ENCODE data around the gene KLHDC4. TPM values are rescaled to one million over a fixed set of nuclear protein-coding genes. Genes with fewer than 3 reads are reported as not detected.

KLHDC4 gene
- total RNA-seq, 1 experiment from 2014 or later, result 36.3 TPM

GRCh38 chr16:87677830-87678229, 88.0 kb downstream of the KLHDC4 start:
- H3K4me3 ChIP-seq (ENCODE audit: low read length), result no peak overlapping the region
- H3K4me2 ChIP-seq (ENCODE audit: low read length), result no peak overlapping the region
- H3K9me2 ChIP-seq (replicated peaks; ENCODE audit: low read length), result no peaks in the 10 kb centered on the region
- ATAC-seq, result no peak
- no peak overlapping the region for H2AFZ ChIP-seq (ENCODE audit: low read length)
- no TSS peak for BruUV-seq (replicated peaks)
- no peaks in the 10 kb centered on the region for H3K4me1 ChIP-seq (ENCODE audit: insufficient read depth, low read length)
- ChIA-PET CTCF (no interaction called here), POLR2A (ENCODE audit: unreplicated experiment) (no interaction called here)
- no peaks in the 10 kb centered on the region for H3F3A ChIP-seq (ENCODE audit: low read length, unreplicated experiment)
- TF ChIP-seq EZH2phosphoT487 (IDR thresholded peaks at IDR 0.05; ENCODE audit: borderline replicate concordance, low read length), result no peak
- TF ChIP-seq CTCF (conservative IDR thresholded peaks at IDR 0.05; ENCODE audit: low read depth, low read length), result no peak
- TF ChIP-seq EZH2 (IDR thresholded peaks at IDR 0.05; ENCODE audit: low read length, unreplicated experiment), result no peak
- no peak overlapping the region for H3K27ac ChIP-seq (ENCODE audit: low read length)
- H3K9me3 ChIP-seq (ENCODE audit: low read length), result no peaks in the 10 kb centered on the region
- no peaks in the 10 kb centered on the region for H4K20me1 ChIP-seq (ENCODE audit: low read length)
- no peaks in the 10 kb centered on the region for H3K27me3 ChIP-seq (ENCODE audit: low read length)
- H3K9ac ChIP-seq (ENCODE audit: low read length), result no peak overlapping the region
- no peak for DNase-seq
- intact Hi-C loops (cut with micrococcal nuclease), result no loop called here
- no peaks in the 10 kb centered on the region for H3K79me2 ChIP-seq (ENCODE audit: low read length)
- H3K36me3 ChIP-seq (ENCODE audit: low read depth, low read length), result no peaks in the 10 kb centered on the region

DNA sequence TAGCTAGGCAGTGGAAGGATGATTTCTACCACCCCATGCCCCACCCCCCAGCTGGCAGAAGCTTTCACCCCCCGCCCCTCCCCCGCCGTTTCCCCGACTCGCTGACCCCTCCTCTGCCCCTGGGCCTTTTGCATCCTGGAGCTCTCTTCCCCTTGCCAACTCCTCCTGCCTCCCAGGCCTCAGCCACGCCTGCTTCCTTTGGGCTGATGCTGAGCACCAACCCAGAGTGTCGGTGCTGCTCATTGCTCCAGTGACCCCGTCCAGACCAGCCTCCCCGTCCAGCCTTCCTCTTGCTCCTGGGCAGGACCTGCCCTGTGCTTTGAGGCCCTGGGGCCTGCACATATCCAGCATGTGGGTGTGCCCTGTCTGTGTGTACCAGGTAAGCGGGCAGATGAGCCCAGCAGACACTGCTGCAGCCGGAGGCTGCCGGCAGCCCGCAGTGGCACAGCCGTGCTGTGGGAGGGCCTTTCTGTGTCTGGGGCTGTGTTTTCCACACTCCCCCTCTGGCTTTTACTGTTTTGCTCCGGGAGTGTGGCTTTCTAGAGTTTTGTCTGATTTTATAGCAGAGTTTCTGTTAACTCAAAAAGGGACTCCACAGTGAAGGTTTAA, 90.6 kb downstream of the KLHDC4 start:
- H3K4me1 ChIP-seq (ENCODE audit: insufficient read depth, low read length), result no peaks in the 10 kb centered on the region
- no peak overlapping the region for H3K4me3 ChIP-seq (ENCODE audit: low read length)
- no peak overlapping the region for H3K4me2 ChIP-seq (ENCODE audit: low read length)
- H3K36me3 ChIP-seq (ENCODE audit: low read depth, low read length), result no peaks in the 10 kb centered on the region
- ATAC-seq (no peak; the same call in 1 of the 2 replicates), DNase-seq (no peak)
- no TSS peak for BruUV-seq (replicated peaks)
- H3K9me3 ChIP-seq (ENCODE audit: low read length), result no peaks in the 10 kb centered on the region
- no peak for TF ChIP-seq CTCF (conservative IDR thresholded peaks at IDR 0.05; ENCODE audit: low read depth, low read length)
- no peak for TF ChIP-seq EZH2phosphoT487 (IDR thresholded peaks at IDR 0.05; ENCODE audit: borderline replicate concordance, low read length)
- no peak for TF ChIP-seq EZH2 (IDR thresholded peaks at IDR 0.05; ENCODE audit: low read length, unreplicated experiment)
- H3K9ac ChIP-seq (ENCODE audit: low read length), result no peak overlapping the region
- H4K20me1 ChIP-seq (ENCODE audit: low read length), result no peaks in the 10 kb centered on the region
- H2AFZ ChIP-seq (ENCODE audit: low read length), result no peak overlapping the region
- no peaks in the 10 kb centered on the region for H3K9me2 ChIP-seq (replicated peaks; ENCODE audit: low read length)
- H3F3A ChIP-seq (ENCODE audit: low read length, unreplicated experiment), result no peaks in the 10 kb centered on the region
- ChIA-PET CTCF (no interaction called here), POLR2A (ENCODE audit: unreplicated experiment) (no interaction called here)
- no peak overlapping the region for H3K27ac ChIP-seq (ENCODE audit: low read length)
- no peaks in the 10 kb centered on the region for H3K79me2 ChIP-seq (ENCODE audit: low read length)
- intact Hi-C loops (cut with micrococcal nuclease), result no loop called here
- H3K27me3 ChIP-seq (ENCODE audit: low read length), result no peaks in the 10 kb centered on the region

DNA sequence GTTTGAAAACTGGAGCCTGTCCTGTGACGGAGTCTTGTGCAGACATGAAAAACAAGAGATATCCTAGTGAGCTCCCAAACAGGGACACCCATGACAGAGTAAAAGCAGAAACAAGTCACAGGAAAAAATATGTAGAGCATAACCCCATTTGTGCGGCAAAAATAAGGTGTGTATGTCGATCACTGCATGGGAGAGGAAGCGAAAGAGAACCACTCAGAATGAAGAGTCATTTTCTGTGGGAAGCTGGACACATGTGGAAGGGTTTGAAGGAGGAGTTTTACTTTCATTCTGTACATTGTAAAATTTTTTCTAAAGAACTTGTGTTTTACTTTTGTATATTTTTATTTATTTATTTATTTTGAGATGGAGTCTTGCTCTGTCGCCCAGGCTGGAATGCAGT, 91.4 kb downstream of the KLHDC4 start:
- BruUV-seq (replicated peaks), result no TSS peak
- H3K9me2 ChIP-seq (replicated peaks; ENCODE audit: low read length), result no peaks in the 10 kb centered on the region
- DNase-seq (no peak), ATAC-seq (no peak)
- H3K4me2 ChIP-seq (ENCODE audit: low read length), result no peak overlapping the region
- no peaks in the 10 kb centered on the region for H3K9me3 ChIP-seq (ENCODE audit: low read length)
- H3K4me3 ChIP-seq (ENCODE audit: low read length), result no peak overlapping the region
- H3K9ac ChIP-seq (ENCODE audit: low read length), result no peak overlapping the region
- no peaks in the 10 kb centered on the region for H4K20me1 ChIP-seq (ENCODE audit: low read length)
- intact Hi-C loops (cut with micrococcal nuclease), result no loop called here
- H3K36me3 ChIP-seq (ENCODE audit: low read depth, low read length), result no peaks in the 10 kb centered on the region
- ChIA-PET CTCF (no interaction called here), POLR2A (ENCODE audit: unreplicated experiment) (no interaction called here)
- no peak overlapping the region for H2AFZ ChIP-seq (ENCODE audit: low read length)
- no peaks in the 10 kb centered on the region for H3F3A ChIP-seq (ENCODE audit: low read length, unreplicated experiment)
- no peaks in the 10 kb centered on the region for H3K79me2 ChIP-seq (ENCODE audit: low read length)
- TF ChIP-seq EZH2phosphoT487 (IDR thresholded peaks at IDR 0.05; ENCODE audit: borderline replicate concordance, low read length) (no peak), EZH2 (IDR thresholded peaks at IDR 0.05; ENCODE audit: low read length, unreplicated experiment) (no peak), CTCF (conservative IDR thresholded peaks at IDR 0.05; ENCODE audit: low read depth, low read length) (no peak)
- no peak overlapping the region for H3K27ac ChIP-seq (ENCODE audit: low read length)
- H3K4me1 ChIP-seq (ENCODE audit: insufficient read depth, low read length), result no peaks in the 10 kb centered on the region
- H3K27me3 ChIP-seq (ENCODE audit: low read length), result no peaks in the 10 kb centered on the region
